ENCODE data around the gene ZNF180.
"Not testable (repeated sequence)": the region's sequence is repeated elsewhere in the genome, so short reads cannot be mapped to it uniquely, and the experiment has no call there.

Gene ZNF180

GRCh38 chr19:44499962-44500949 lies at the start of gene ZNF180:
Gene ZNF180, minus strand, starts transcription at chr19:44500522. Its CDS starts 3,188 bp downstream, at chr19:44497334.
- peak; percentile 94 for DNase-seq

- DNase-seq, result no peak
Measured at GRCh38 chr19:44549507-44549906, 49.2 kb upstream of the ZNF180 start.

GRCh38 chr19:44548736-44549135 lies 48.4 kb upstream of the ZNF180 start:
- no peak for DNase-seq

GRCh38 chr19:44544031-44544430 lies 43.7 kb upstream of the ZNF180 start:
- DNase-seq, result no peak

GRCh38 chr19:44542671-44543070 lies 42.3 kb upstream of the ZNF180 start:
- no peak for DNase-seq

- DNase-seq, result no peak
Measured at GRCh38 chr19:44540736-44541135, 40.4 kb upstream of the ZNF180 start.

- no peak for DNase-seq
Measured at GRCh38 chr19:44539991-44540390, 39.7 kb upstream of the ZNF180 start.

- no peak for DNase-seq
Measured at GRCh38 chr19:44539236-44539826, 39.0 kb upstream of the ZNF180 start.

GRCh38 chr19:44535361-44535760 lies 35.0 kb upstream of the ZNF180 start:
- DNase-seq, result not testable (repeated sequence)

- no peak for DNase-seq
Measured at GRCh38 chr19:44532819-44533218, 32.5 kb upstream of the ZNF180 start.

GRCh38 chr19:44530777-44531176 lies 30.5 kb upstream of the ZNF180 start:
- DNase-seq, result no peak

GRCh38 chr19:44529536-44529935 lies 29.2 kb upstream of the ZNF180 start, which contains the start of gene CEACAM20:
Gene CEACAM20, minus strand, starts transcription at chr19:44529675. Its CDS starts 166 bp downstream, at chr19:44529509.
- DNase-seq, result no peak

GRCh38 chr19:44527554-44527953 lies 27.2 kb upstream of the ZNF180 start:
- DNase-seq, result no peak

- DNase-seq, result no peak
Measured at GRCh38 chr19:44525721-44526430, 25.6 kb upstream of the ZNF180 start.

GRCh38 chr19:44521370-44521769 lies 21.0 kb upstream of the ZNF180 start:
- DNase-seq, result no peak

- DNase-seq, result no peak
Measured at GRCh38 chr19:44517146-44517545, 16.8 kb upstream of the ZNF180 start.

GRCh38 chr19:44515907-44516306 lies 15.6 kb upstream of the ZNF180 start:
- no peak for DNase-seq

GRCh38 chr19:44515031-44515430 lies 14.7 kb upstream of the ZNF180 start:
- DNase-seq, result no peak

GRCh38 chr19:44512326-44513298 lies 12.3 kb upstream of the ZNF180 start:
- DNase-seq, result no peak

GRCh38 chr19:44509478-44509877 lies 9.2 kb upstream of the ZNF180 start:
- no peak for DNase-seq

GRCh38 chr19:44499559-44499958 lies 763 bp downstream of the ZNF180 start:
- DNase-seq, result no peak

- DNase-seq, result no peak
Measured at GRCh38 chr19:44498988-44499387, 1.3 kb downstream of the ZNF180 start.
